ENCODE results near the gene POLR1A.

DNA sequence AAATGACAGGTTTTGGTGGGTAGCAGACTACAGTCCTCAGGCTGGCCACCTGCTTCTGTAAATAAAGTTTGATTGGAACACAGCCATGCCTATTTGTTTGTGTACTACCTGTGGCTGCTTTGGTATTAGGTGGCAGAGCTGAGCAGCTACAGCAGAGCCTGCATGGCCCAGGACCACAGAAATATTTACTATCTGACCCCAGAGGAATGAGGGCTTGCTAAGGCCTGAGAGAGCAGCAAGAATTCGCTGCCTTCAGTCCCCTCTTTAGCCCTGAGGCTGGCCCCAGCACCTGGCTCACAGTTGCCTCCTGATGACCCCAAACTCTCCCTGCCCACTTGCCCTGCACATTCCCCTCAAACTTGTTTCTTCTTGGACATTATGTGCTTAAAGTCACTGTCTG lies 32.5 kb downstream of the POLR1A start:
- TF ChIP-seq CTCF (IDR thresholded peaks at IDR 0.05): no peak
- no peak for TF ChIP-seq EZH2phosphoT487 (IDR thresholded peaks at IDR 0.05)
